ENCODE data around the gene HSPB7. TPM values are rescaled to one million over a fixed set of nuclear protein-coding genes. Genes with fewer than 3 reads are reported as not detected.
"Not testable (repeated sequence)": the region's sequence is repeated elsewhere in the genome, so short reads cannot be mapped to it uniquely, and the experiment has no call there.

The HSPB7 gene
- polyA plus RNA-seq, 3 donors, result not detected

DNA sequence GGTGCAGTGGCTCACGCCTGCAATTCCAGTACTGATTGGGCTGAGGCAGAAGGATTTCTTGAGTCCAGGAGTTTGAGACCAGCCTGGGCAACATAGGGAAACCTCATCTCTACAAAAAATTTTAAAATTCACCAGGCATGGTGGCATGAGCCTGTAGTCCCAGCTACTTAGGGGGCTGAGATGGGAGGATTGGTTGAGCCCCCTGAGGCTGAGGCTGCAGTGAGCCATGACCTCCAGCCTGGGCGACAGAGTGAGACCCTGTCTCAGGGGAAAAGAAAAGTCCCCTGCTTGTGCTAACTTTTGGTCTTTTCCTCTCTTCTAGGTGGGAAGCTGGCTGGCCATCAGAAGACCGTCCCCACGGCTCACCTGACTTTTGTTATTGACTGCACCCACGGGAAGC lies 12.2 kb downstream of the HSPB7 start:
- intact Hi-C loops (cut with micrococcal nuclease), result loop anchor here in 1 of 2 donors (10.0 kb wide), 1 partner anchor 179 kb away; no protein-coding TSS in a partner anchor
- H3K9ac ChIP-seq (ENCODE audit: insufficient read depth, low read length, poor library complexity, severe bottlenecking), result no peak overlapping the region
- no peak overlapping the region for H3K4me3 Mint-ChIP-seq

DNA sequence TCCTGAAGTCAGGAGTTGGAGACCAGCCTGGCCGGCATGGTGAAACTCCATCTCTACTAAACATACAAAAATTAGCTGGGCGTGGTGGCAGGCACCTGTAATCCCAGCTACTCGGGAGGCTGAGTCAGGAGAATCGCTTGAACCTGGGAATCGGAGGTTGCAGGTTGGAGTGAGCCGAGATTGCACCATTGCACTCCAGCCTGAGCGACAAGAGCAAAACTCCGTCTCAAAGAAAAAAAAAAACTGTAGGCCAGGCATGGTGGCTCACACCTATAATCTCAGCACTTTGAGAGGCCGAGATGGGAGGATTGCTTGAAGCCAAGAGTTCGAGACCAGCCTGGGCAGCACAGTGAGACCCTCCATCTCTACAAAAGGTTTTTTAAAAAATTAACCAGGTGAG lies 16.6 kb downstream of the HSPB7 start:
- not testable (repeated sequence) for H3K27ac Mint-ChIP-seq; H2AFZ ChIP-seq (ENCODE audit: insufficient read depth, low read depth, low read length, poor library complexity, severe bottlenecking); DNase-seq; H3K36me3 ChIP-seq (replicated peaks in 1 of 2; ENCODE audit: control insufficient read depth in 1 of 2, insufficient read depth in 2 of 2, low read length in 2 of 2); H3K4me3 ChIP-seq (replicated peaks in 1 of 3; ENCODE audit: low read depth in 2 of 3, low read length in 3 of 3); H3K4me1 ChIP-seq (ENCODE audit: control insufficient read depth in 1 of 2, insufficient read depth in 2 of 2, low read length in 2 of 2); H3K4me1 Mint-ChIP-seq; H3K36me3 Mint-ChIP-seq; H3K9ac ChIP-seq (ENCODE audit: insufficient read depth, low read length, poor library complexity, severe bottlenecking); H3K9me3 Mint-ChIP-seq; H3K79me2 ChIP-seq (ENCODE audit: insufficient read depth, low read length); H3K4me3 Mint-ChIP-seq; H3K27me3 ChIP-seq (ENCODE audit: control insufficient read depth in 2 of 2, insufficient read depth in 2 of 2, low read length in 2 of 2); H3K4me2 ChIP-seq (replicated peaks; ENCODE audit: extremely low read depth, low read length, poor library complexity, severe bottlenecking); H3K9me3 ChIP-seq (replicated peaks in 1 of 2; ENCODE audit: control insufficient read depth in 1 of 2, insufficient read depth in 1 of 2, low read length in 2 of 2); H3K27me3 Mint-ChIP-seq (ENCODE audit: low read depth in 3 of 3); H4K20me1 ChIP-seq (ENCODE audit: insufficient read depth, low read length); H3K27ac ChIP-seq (ENCODE audit: low read depth in 1 of 2, low read length in 2 of 2)
- intact Hi-C loops (cut with micrococcal nuclease), result loop anchor here in 1 of 2 donors (10.0 kb wide), 1 partner anchor 184 kb away; no protein-coding TSS in a partner anchor
- 100% methylated on average over 8 of the region's 10 CpGs for WGBS (ENCODE audit: insufficient coverage)

More for the DNA sequence above, 12.2 kb downstream of the HSPB7 start:
- no peaks in the 10 kb centered on the region for H3K27me3 ChIP-seq (ENCODE audit: control insufficient read depth in 2 of 2, insufficient read depth in 2 of 2, low read length in 2 of 2)
- H2AFZ ChIP-seq (ENCODE audit: insufficient read depth, low read depth, low read length, poor library complexity, severe bottlenecking), result no peak overlapping the region
- H3K36me3 ChIP-seq (replicated peaks in 1 of 2; ENCODE audit: control insufficient read depth in 1 of 2, insufficient read depth in 2 of 2, low read length in 2 of 2), result no peaks in the 10 kb centered on the region
- H3K4me1 ChIP-seq (ENCODE audit: control insufficient read depth in 1 of 2, insufficient read depth in 2 of 2, low read length in 2 of 2), result no peaks in the 10 kb centered on the region
- DNase-seq, result no peak
- WGBS (ENCODE audit: insufficient coverage), result 90% methylated on average over 2 of the region's 5 CpGs
- H3K9me3 ChIP-seq (replicated peaks in 1 of 2; ENCODE audit: control insufficient read depth in 1 of 2, insufficient read depth in 1 of 2, low read length in 2 of 2), result no peaks in the 10 kb centered on the region
- no peaks in the 10 kb centered on the region for H3K79me2 ChIP-seq (ENCODE audit: insufficient read depth, low read length)
- H3K36me3 Mint-ChIP-seq, result no peaks in the 10 kb centered on the region
- H3K27ac ChIP-seq (ENCODE audit: low read depth in 1 of 2, low read length in 2 of 2), result no peak overlapping the region
- H3K9me3 Mint-ChIP-seq, result no peaks in the 10 kb centered on the region
- H3K4me1 Mint-ChIP-seq, result no peaks in the 10 kb centered on the region
- H4K20me1 ChIP-seq (ENCODE audit: insufficient read depth, low read length), result no peaks in the 10 kb centered on the region
- no peak for TF ChIP-seq CTCF (IDR thresholded peaks at IDR 0.05)
- peaks cover 2% of the 10 kb centered on the region in 3 donors for H3K27me3 Mint-ChIP-seq (ENCODE audit: low read depth in 3 of 3)
- no peak overlapping the region for H3K4me2 ChIP-seq (replicated peaks; ENCODE audit: extremely low read depth, low read length, poor library complexity, severe bottlenecking)
- no peak overlapping the region for H3K4me3 ChIP-seq (replicated peaks in 1 of 3; ENCODE audit: low read depth in 2 of 3, low read length in 3 of 3)
- H3K27ac Mint-ChIP-seq, result no peak overlapping the region
